Measurements from ENCODE around the gene MMP11. TPM values are rescaled to one million over a fixed set of nuclear protein-coding genes. Genes with fewer than 3 reads are reported as not detected.

Gene MMP11
- total RNA-seq, 1 donor from 2014 or later, result 12.2 TPM

GRCh38 chr22:23824476-23825245 is 52.0 kb downstream of the MMP11 start:
- Mint-ChIP-seq H3K27ac (ENCODE audit: unreplicated experiment) (no peak overlapping the region), H3K9me3 (ENCODE audit: unreplicated experiment) (no peaks in the 10 kb centered on the region), H3K4me1 (ENCODE audit: low read depth, unreplicated experiment) (peaks cover 25% of the 10 kb centered on the region), H3K27me3 (ENCODE audit: low read depth, unreplicated experiment) (no peaks in the 10 kb centered on the region), H3K36me3 (ENCODE audit: low read depth, unreplicated experiment) (peaks cover 31% of the 10 kb centered on the region), H3K4me3 (ENCODE audit: unreplicated experiment) (no peak overlapping the region)
- Histone ChIP-seq H3K9ac (ENCODE audit: low read length) (no peak overlapping the region), H3K9me3 (ENCODE audit: insufficient read depth, low read depth, low read length) (no peaks in the 10 kb centered on the region), H3K27me3 (ENCODE audit: insufficient read depth, low read length) (no peaks in the 10 kb centered on the region), H3K4me1 (ENCODE audit: insufficient read depth, low read length) (peaks cover 4% of the 10 kb centered on the region), H4K20me1 (ENCODE audit: insufficient read depth, low read length) (peaks cover 29% of the 10 kb centered on the region), H3K36me3 (ENCODE audit: insufficient read depth, low read length) (peaks cover 22% of the 10 kb centered on the region), H3K79me2 (ENCODE audit: insufficient read depth, low read length) (peaks cover 3% of the 10 kb centered on the region), H3K27ac (ENCODE audit: low read depth, low read length) (no peak overlapping the region), H3K4me3 (ENCODE audit: insufficient read depth, low read depth, low read length) (no peak overlapping the region), H3K4me2 (ENCODE audit: low read length) (no peak overlapping the region), H2AFZ (ENCODE audit: low read depth, low read length) (no peak overlapping the region)
- no peak for DNase-seq (ENCODE audit: low read depth)
- FAIRE-seq, result no peak
- TF ChIP-seq CTCF (IDR thresholded peaks at IDR 0.05; ENCODE audit: insufficient read depth, low read depth, low read length), result no peak
- no peak for TF ChIP-seq EZH2 (IDR thresholded peaks at IDR 0.05; ENCODE audit: insufficient read depth, low read length)

DNA sequence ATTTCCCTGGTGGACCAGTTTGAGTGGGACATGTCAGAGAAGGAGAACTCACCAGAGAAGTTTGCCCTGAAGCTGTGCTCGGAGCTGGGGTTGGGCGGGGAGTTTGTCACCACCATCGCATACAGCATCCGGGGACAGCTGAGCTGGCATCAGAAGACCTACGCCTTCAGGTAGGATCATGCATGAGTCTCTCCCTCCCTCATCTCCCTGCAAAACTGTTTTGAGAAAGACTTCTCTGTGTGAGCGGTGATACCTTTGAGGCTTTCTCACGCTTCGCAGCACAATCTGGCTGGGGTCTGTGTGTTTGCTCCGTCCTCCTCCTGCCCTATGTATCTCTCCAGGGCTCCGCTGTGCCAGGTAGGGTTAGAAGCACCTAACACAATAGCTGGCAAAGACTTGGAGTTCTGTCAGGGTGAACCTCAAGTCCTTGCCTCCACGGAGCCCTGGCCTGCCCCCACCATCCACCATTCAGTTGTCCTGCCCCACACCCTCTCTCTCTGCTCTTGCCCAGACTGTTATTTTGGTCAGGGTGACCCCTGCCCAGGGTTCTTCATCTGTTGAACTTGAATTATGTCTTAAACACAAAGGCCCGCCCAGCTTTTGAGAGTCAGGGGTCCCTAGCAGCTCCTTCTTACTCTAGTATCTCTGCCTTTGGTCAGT is 52.7 kb downstream of the MMP11 start:
- no peaks in the 10 kb centered on the region for H3K27me3 Mint-ChIP-seq (ENCODE audit: low read depth, unreplicated experiment)
- Histone ChIP-seq H3K9ac (ENCODE audit: low read length) (no peak overlapping the region), H3K4me2 (ENCODE audit: low read length) (no peak overlapping the region), H3K9me3 (ENCODE audit: insufficient read depth, low read depth, low read length) (no peaks in the 10 kb centered on the region), H3K27me3 (ENCODE audit: insufficient read depth, low read length) (no peaks in the 10 kb centered on the region), H3K36me3 (ENCODE audit: insufficient read depth, low read length) (peaks cover 19% of the 10 kb centered on the region), H3K79me2 (ENCODE audit: insufficient read depth, low read length) (peaks cover 3% of the 10 kb centered on the region), H2AFZ (ENCODE audit: low read depth, low read length) (no peak overlapping the region), H4K20me1 (ENCODE audit: insufficient read depth, low read length) (peaks cover 36% of the 10 kb centered on the region), H3K4me1 (ENCODE audit: insufficient read depth, low read length) (peaks cover 4% of the 10 kb centered on the region), H3K27ac (ENCODE audit: low read depth, low read length) (peak overlapping the region; percentile 22), H3K4me3 (ENCODE audit: insufficient read depth, low read depth, low read length) (no peak overlapping the region)
- peak overlapping the region; percentile 12 for H3K4me3 Mint-ChIP-seq (ENCODE audit: unreplicated experiment)
- H3K36me3 Mint-ChIP-seq (ENCODE audit: low read depth, unreplicated experiment), result peaks cover 34% of the 10 kb centered on the region
- peak overlapping the region; percentile 80 for H3K27ac Mint-ChIP-seq (ENCODE audit: unreplicated experiment)
- H3K9me3 Mint-ChIP-seq (ENCODE audit: unreplicated experiment), result no peaks in the 10 kb centered on the region
- peaks cover 29% of the 10 kb centered on the region for H3K4me1 Mint-ChIP-seq (ENCODE audit: low read depth, unreplicated experiment)
- no peak for DNase-seq (ENCODE audit: low read depth)
- TF ChIP-seq CTCF (IDR thresholded peaks at IDR 0.05; ENCODE audit: insufficient read depth, low read depth, low read length) (no peak), EZH2 (IDR thresholded peaks at IDR 0.05; ENCODE audit: insufficient read depth, low read length) (no peak)
- no peak for FAIRE-seq

Data from astrocyte (in vitro differentiated cells and primary cell).